HG02943 (cell line): Measurements from ENCODE around the gene DGKB.

Experiments
- ATAC-seq: cut with Tn5 transposase; IDR thresholded peaks from one replicate; pipeline ENCODE4 v1.9.1; 2021; ENCODE audit warnings: mild to moderate bottlenecking, low read depth, moderate library complexity; ENCODE audit not compliant: unreplicated experiment

The DGKB gene

GRCh38 chr7:14606101-14606500 lies 296.4 kb downstream of the DGKB start:
- ATAC-seq = no peak

- no peak for ATAC-seq
Measured at GRCh38 chr7:14604606-14605005, 297.9 kb downstream of the DGKB start.

- ATAC-seq = no peak
Measured at GRCh38 chr7:14602851-14603250, 299.7 kb downstream of the DGKB start.

GRCh38 chr7:14600766-14601367 lies 301.7 kb downstream of the DGKB start:
- ATAC-seq = no peak

- no peak for ATAC-seq
Measured at GRCh38 chr7:14598978-14599377, 303.6 kb downstream of the DGKB start.

GRCh38 chr7:14596421-14596820 lies 306.1 kb downstream of the DGKB start:
- ATAC-seq = no peak

GRCh38 chr7:14590206-14590605 lies 312.3 kb downstream of the DGKB start:
- ATAC-seq = no peak

GRCh38 chr7:14585232-14585631 lies 317.3 kb downstream of the DGKB start:
- ATAC-seq = no peak

GRCh38 chr7:14583518-14583917 lies 319.0 kb downstream of the DGKB start:
- ATAC-seq = no peak

- ATAC-seq = no peak
Measured at GRCh38 chr7:14582010-14582409, 320.5 kb downstream of the DGKB start.

GRCh38 chr7:14579971-14580370 lies 322.6 kb downstream of the DGKB start:
- ATAC-seq = no peak

- ATAC-seq = no peak
Measured at GRCh38 chr7:14576578-14576977, 326.0 kb downstream of the DGKB start.

- no peak for ATAC-seq
Measured at GRCh38 chr7:14570750-14571607, 331.6 kb downstream of the DGKB start.

- ATAC-seq = no peak
Measured at GRCh38 chr7:14552060-14552459, 350.5 kb downstream of the DGKB start.

GRCh38 chr7:14551310-14551709 lies 351.2 kb downstream of the DGKB start:
- ATAC-seq = no peak

- no peak for ATAC-seq
Measured at GRCh38 chr7:14542624-14543023, 359.9 kb downstream of the DGKB start.

GRCh38 chr7:14521183-14521582 lies 381.4 kb downstream of the DGKB start:
- ATAC-seq = no peak

GRCh38 chr7:14510268-14510667 lies 392.3 kb downstream of the DGKB start:
- ATAC-seq = no peak

- ATAC-seq = no peak
Measured at GRCh38 chr7:14507617-14508016, 394.9 kb downstream of the DGKB start.

GRCh38 chr7:14505906-14506305 lies 396.6 kb downstream of the DGKB start:
- ATAC-seq = no peak

- ATAC-seq = no peak
Measured at GRCh38 chr7:14504134-14504533, 398.4 kb downstream of the DGKB start.

- no peak for ATAC-seq
Measured at GRCh38 chr7:14503623-14504022, 398.9 kb downstream of the DGKB start.
